Smooth muscle cell of trachea (primary cell): Measurements from ENCODE around the gene YY2. TPM values are rescaled to one million over a fixed set of nuclear protein-coding genes. Genes with fewer than 3 reads are reported as not detected.

Experiments
- total RNA-seq: library from RNA; depleted of rRNA; stranded (reverse); fragments of >200 nt; gene quantifications from 2 replicates; pipeline ENCODE4 v1.2.1, GENCODE V29; 2014

The YY2 gene
- 2.5 and 2.8 TPM in 2 replicates for total RNA-seq

GRCh38 chrX:21855937-21856415 lies at the start of gene YY2:
TSS of gene YY2 (plus strand) at chrX:21855987. CDS start at chrX:21856485, 498 bp downstream.

GRCh38 chrX:21839334-21840192 lies 16.2 kb upstream of the YY2 start, which contains the start of gene MBTPS2:
TSS of gene MBTPS2 (plus strand) at chrX:21839617. CDS start at chrX:21839735, 118 bp downstream.

Other genes with a start within 250 kb of the YY2 start
- under 0.01 and 0.17 TPM in 2 replicates for gene KLHL34, start 197.7 kb upstream of the YY2 start, total RNA-seq
- not detected in 2 replicates for gene SMPX, start 97.9 kb upstream of the YY2 start, total RNA-seq
- gene MBTPS2, start 16.4 kb upstream of the YY2 start, total RNA-seq = 9.4 and 16.3 TPM in 2 replicates
- gene SMS, start 84.7 kb downstream of the YY2 start, total RNA-seq = 194 and 324 TPM in 2 replicates
- 2.8 and 3.2 TPM in 2 replicates for gene PHEX, start 176.3 kb downstream of the YY2 start, total RNA-seq